Esophagus muscularis mucosa (tissue), 4 donors: ENCODE measurements around the gene DES. TPM values are rescaled to one million over a fixed set of nuclear protein-coding genes. Genes with fewer than 3 reads are reported as not detected.

ENCODE experiments used
- DNase-seq: peaks from one replicate; pipeline ENCODE4 v3.0.0-alpha.2; 2017; ENCODE audit errors: extremely low spot score
- H3K27ac ChIP-seq, 4 donors: fragments of 200-600 bp; sonication (generic); replicated peaks in 1 of 4; 1 replicate in 3 of 4; 2 replicates in 1 of 4; pipeline ENCODE4 v1.5.1; 2016 to 2019; ENCODE audit warnings: mild to moderate bottlenecking in 1 of 4
- H3K27me3 ChIP-seq, 4 donors: fragments of 200-600 bp; sonication (generic); one replicate each; pipeline versions ENCODE4 v1.5.1 to v1.6.0; 2016 to 2019
- H3K36me3 ChIP-seq, 4 donors: fragments of 200-600 bp; sonication (generic); one replicate each; pipeline ENCODE4 v1.5.1; 2016 to 2019
- H3K4me1 ChIP-seq, 4 donors: fragments of 200-600 bp; sonication (generic); one replicate each; pipeline ENCODE4 v1.5.1; 2016 to 2019
- H3K4me3 ChIP-seq, 4 donors: fragments of 200-600 bp; sonication (generic); 1 replicate in 2 of 4; 2 replicates in 2 of 4; pipeline ENCODE4 v1.5.1; 2016 to 2019; ENCODE audit warnings: mild to moderate bottlenecking in 4 of 4, moderate library complexity in 1 of 4
- H3K9me3 ChIP-seq, 4 donors: fragments of 200-600 bp; sonication (generic); 1 replicate in 3 of 4; 2 replicates in 1 of 4; pipeline ENCODE4 v1.5.1; 2016 to 2019
- EP300 ChIP-seq: sonication (generic); formaldehyde crosslinking; IDR thresholded peaks from one replicate; pipeline ENCODE4 v1.6.1; 2017; ENCODE audit warnings: antibody characterized with exemption
- POLR2A ChIP-seq: fragments of 450-650 bp; IDR thresholded peaks from one replicate; pipeline ENCODE4 v1.6.1; 2017; ENCODE audit warnings: antibody characterized with exemption, moderate library complexity, mild to moderate bottlenecking, low read depth
- POLR2AphosphoS5 ChIP-seq, 2 donors: sonication (generic); formaldehyde crosslinking; IDR thresholded peaks; one replicate each; pipeline ENCODE4 v1.6.1; 2017; ENCODE audit warnings: antibody characterized with exemption in 2 of 2
- WGBS: methylation state at CpG from one replicate; pipeline ENCODE4 v1.1.5; 2018; 5-methylcytosine and 5-hydroxymethylcytosine counted together
- intact Hi-C: fragments of 100-400 bp; cut with DNase I; formaldehyde crosslinking; loops from one replicate; pipeline ENCODE4 v1.15.1; 2023
- total RNA-seq, 4 donors: library from RNA; depleted of rRNA; stranded (reverse); fragments of >200 nt; gene quantifications; one replicate each; pipeline versions ENCODE4 v1.1.0 to v1.2.1, GENCODE V29; 2016
- TF ChIP-seq, protein P1 (sequence below), 3 experiments: fragments of 200-600 bp in 2 of 3; fragments of 450-650 bp in 1 of 3; sonication (generic) in 2 of 3; IDR thresholded peaks; one replicate each; pipeline ENCODE4 v1.5.1; 2017 to 2019; ENCODE audit warnings: antibody characterized with exemption in 3 of 3, mild to moderate bottlenecking in 2 of 3, moderate library complexity in 1 of 3

Gene DES
- total RNA-seq, 4 donors from 2014 or later = 19,781 to 23,770 (median 22,752) TPM

DNA sequence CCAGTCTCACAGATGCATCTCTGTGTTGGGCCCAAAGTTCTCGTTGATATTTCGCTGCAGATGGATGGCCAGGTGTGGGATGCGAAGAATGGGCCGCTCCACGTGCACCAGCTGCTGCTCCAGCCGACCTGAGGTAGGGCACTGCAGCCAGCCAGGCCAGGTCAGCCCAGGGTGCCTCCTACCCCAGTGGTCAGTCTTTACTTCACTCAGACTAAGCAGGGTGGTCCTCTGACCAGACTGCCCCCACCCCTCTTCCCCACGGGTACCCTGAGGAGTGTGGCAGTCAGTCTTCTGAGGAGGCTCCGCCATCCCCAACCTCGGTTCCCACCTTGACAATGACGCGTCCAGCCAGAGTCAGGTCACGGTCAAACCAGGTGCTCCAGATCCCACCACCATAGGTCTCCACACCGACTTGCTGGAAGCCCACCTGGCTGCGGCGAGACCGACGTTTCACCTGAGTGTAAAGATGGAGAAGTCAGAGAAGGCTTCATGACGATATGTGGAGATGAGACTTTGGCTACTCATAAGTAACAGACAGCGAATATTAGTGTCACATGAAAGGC is 32.1 kb upstream of the DES start:
- H3K27ac ChIP-seq = peak overlapping the region in 2 of 4 donors; percentile 31 to 93
- intact Hi-C loops = loop anchor here (10.0 kb wide), 1 partner anchor 211 kb away; the partner anchor contains the start of genes CNPPD1, RETREG2 and SLC23A3
- no peaks in the 10 kb centered on the region for H3K9me3 ChIP-seq
- no peak for TF ChIP-seq POLR2A
- TF ChIP-seq POLR2AphosphoS5 (IDR thresholded peaks at IDR 0.05) = no peak
- no peak for TF ChIP-seq EP300
- TF ChIP-seq, protein P1, sequence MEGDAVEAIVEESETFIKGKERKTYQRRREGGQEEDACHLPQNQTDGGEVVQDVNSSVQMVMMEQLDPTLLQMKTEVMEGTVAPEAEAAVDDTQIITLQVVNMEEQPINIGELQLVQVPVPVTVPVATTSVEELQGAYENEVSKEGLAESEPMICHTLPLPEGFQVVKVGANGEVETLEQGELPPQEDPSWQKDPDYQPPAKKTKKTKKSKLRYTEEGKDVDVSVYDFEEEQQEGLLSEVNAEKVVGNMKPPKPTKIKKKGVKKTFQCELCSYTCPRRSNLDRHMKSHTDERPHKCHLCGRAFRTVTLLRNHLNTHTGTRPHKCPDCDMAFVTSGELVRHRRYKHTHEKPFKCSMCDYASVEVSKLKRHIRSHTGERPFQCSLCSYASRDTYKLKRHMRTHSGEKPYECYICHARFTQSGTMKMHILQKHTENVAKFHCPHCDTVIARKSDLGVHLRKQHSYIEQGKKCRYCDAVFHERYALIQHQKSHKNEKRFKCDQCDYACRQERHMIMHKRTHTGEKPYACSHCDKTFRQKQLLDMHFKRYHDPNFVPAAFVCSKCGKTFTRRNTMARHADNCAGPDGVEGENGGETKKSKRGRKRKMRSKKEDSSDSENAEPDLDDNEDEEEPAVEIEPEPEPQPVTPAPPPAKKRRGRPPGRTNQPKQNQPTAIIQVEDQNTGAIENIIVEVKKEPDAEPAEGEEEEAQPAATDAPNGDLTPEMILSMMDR (IDR thresholded peaks at IDR 0.05) = no peak
- peak overlapping the region in 2 of 4 donors; percentile 80 to 96 for H3K4me3 ChIP-seq
- H3K4me1 ChIP-seq = peaks cover 26 to 38% (median 30%) of the 10 kb centered on the region in 4 donors
- WGBS = 94% methylated on average over 19 of the region's 19 CpGs
- no peak for DNase-seq
- H3K36me3 ChIP-seq = peaks cover 38 to 56% (median 53%) of the 10 kb centered on the region in 4 donors
- no peaks in the 10 kb centered on the region for H3K27me3 ChIP-seq

DNA sequence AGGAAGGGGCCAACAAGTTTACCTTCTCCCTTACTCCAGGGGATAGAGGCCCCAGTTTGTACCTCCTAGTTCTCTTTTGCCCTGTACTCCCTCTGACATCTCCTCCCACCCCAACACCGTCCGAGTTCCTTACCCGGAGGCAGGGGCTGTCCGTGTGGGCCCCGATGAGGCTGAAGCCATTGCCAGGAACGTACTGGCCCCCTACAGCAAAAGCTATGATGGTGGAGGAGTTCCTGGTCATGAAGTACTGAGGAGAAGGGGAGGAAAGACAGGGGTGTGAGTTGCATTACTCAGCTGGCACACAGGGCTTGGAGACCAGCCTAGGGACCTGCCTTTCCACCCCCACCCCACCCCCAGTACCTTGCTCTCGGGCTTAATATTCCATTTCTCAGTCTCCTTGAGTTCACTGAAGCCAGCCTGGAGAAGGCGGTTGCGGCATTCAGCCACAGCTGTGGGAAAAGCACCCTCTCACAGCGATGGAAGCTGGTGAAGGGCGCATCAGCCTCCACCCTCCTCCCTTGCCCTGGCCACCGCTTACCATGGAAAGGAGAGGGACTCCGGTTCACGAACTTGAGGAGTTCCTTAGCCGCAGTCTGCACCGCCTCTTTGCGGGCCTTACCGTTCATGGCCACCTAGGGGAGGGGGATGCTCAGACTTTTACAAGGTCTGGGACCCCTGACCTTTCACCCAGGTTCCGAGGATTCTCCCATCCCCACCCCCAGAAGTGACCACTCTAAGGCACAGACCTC is 31.5 kb upstream of the DES start:
- Histone ChIP-seq H3K4me1 (peaks cover 26 to 38% (median 30%) of the 10 kb centered on the region in 4 donors), H3K36me3 (peaks cover 31 to 49% (median 46%) of the 10 kb centered on the region in 4 donors), H3K4me3 (peak overlapping the region; percentile 67 to 96 (median 82)), H3K9me3 (no peaks in the 10 kb centered on the region), H3K27me3 (no peaks in the 10 kb centered on the region), H3K27ac (peak overlapping the region; percentile 85 to 96 (median 93))
- TF ChIP-seq, protein P1 (IDR thresholded peaks at IDR 0.05) = no peak
- TF ChIP-seq POLR2A = no peak
- no peak for TF ChIP-seq POLR2AphosphoS5 (IDR thresholded peaks at IDR 0.05)
- TF ChIP-seq EP300 = no peak
- WGBS = 40% methylated on average over 19 of the region's 19 CpGs
- intact Hi-C loops = loop anchor here (10.0 kb wide), 1 partner anchor 212 kb away; the partner anchor contains the start of genes CNPPD1, RETREG2 and SLC23A3
- DNase-seq = no peak

DNA sequence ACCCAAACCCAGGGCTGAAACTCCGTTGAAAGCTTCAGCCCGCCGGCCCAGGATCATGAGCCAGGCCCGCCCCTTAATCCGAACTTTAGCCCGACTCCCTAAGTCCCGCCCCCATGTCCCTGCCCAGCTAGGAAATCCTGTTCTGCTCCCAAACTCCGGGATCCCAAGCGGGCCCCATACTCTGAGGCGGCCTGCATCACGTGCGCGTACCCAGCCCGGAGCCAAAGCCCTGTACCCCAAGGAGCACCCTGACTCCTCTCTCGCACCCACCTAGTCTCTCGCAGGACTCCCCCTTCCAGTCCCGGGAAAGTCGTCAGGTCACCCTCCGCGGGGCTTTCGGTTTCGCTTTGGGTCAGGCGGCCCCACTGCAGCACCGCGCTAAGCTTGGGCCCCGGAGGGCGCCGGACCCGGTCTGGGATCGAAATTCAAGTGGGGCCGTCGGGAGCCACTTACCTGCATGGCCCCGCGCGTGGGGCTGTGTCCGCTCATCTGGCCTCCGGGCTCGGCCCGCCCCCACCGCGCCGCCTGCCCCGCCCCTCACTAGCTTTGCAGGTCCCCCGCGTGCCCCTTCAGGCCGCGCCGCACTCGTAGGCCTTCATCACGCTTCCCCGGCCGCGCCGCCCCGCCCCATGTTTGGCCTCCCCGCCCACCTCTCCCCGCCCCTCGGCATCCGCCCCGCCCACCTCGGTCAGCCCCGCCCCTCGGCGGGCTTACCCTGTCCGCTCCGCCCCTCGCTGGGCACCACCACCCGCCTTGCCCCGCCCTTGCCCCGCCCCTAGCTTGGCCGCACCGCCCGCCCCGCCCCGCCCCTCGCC is 30.7 kb upstream of the DES start, which contains the start of gene DNPEP:
TSS of gene DNPEP (minus strand) at position 607 of the 815 bp plus-strand sequence. CDS start at position 489, 118 bp downstream.
- no peaks in the 10 kb centered on the region for H3K27me3 ChIP-seq
- DNase-seq = peak; percentile 97
- intact Hi-C loops = loop anchor here (10.0 kb wide), 1 partner anchor 213 kb away; the partner anchor contains the start of genes CNPPD1, RETREG2 and SLC23A3
- peaks cover 29 to 41% (median 38%) of the 10 kb centered on the region in 4 donors for H3K36me3 ChIP-seq
- TF ChIP-seq POLR2AphosphoS5 (IDR thresholded peaks at IDR 0.05) (peak; percentile 24 to 71), EP300 (no peak), POLR2A (peak; percentile 28)
- TF ChIP-seq, protein P1 (IDR thresholded peaks at IDR 0.05) = peak in 1 of 3 experiments; percentile 1
- peak within 1 kb of the TSS; percentile 67 to 96 (median 82) for H3K4me3 ChIP-seq
- 0% methylated on average over 11 of the region's 76 CpGs for WGBS
- peak within 1 kb of the TSS; percentile 85 to 96 (median 93) for H3K27ac ChIP-seq
- peaks cover 26 to 38% (median 30%) of the 10 kb centered on the region in 4 donors for H3K4me1 ChIP-seq
- H3K9me3 ChIP-seq = no peaks in the 10 kb centered on the region

DNA sequence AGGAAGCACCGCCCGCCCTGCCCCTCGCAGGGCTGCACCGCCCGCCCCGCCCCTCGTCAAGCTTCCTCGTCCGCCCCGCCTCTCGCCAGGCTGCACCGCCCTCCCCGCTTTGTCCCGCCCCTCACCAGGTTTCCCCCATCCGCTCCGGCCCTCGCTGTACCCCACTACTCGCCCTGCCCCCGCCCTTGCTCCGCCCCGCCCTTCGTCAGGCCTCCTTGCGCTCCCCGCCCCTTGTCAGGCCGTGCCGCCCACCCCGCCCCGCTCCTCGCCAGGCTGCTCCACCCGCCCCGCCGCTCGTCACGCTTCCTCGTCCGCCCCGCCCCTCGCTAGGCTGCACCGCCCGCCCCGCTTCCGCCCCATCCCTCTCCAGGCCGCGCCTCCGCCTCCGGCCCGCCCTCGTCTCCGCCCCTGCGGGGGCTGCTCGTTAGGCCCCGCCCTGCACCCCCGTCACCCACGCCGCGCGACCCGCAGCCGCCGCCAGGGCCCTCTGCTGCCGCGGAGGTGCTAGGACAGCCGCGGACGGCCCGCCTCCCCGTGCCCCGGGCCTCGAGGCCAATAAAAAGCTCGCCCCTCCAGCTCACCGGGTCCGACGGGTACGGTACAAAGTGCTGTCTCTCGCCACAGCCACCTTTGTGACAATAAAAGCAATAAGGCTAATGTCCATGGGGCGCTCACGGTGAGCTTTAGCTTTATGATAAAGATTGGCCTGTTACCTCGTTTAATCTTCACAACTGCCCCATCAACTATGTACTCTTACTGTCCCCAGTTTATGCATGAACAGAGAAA is 29.9 kb upstream of the DES start:
- 3% methylated on average over 9 of the region's 78 CpGs for WGBS
- Histone ChIP-seq H3K9me3 (no peaks in the 10 kb centered on the region), H3K4me1 (peaks cover 26 to 38% (median 30%) of the 10 kb centered on the region in 4 donors), H3K4me3 (peak overlapping the region; percentile 67 to 96 (median 82)), H3K27me3 (no peaks in the 10 kb centered on the region), H3K36me3 (peaks cover 22 to 33% (median 31%) of the 10 kb centered on the region in 4 donors), H3K27ac (peak overlapping the region; percentile 82 to 93 (median 89))
- peak; percentile 99 for DNase-seq
- intact Hi-C loops = loop anchor here (10.0 kb wide), 1 partner anchor 214 kb away; the partner anchor contains the start of genes CNPPD1, RETREG2 and SLC23A3
- TF ChIP-seq POLR2A (no peak), EP300 (no peak), POLR2AphosphoS5 (IDR thresholded peaks at IDR 0.05) (peak; percentile 18 to 66)
- TF ChIP-seq, protein P1 (IDR thresholded peaks at IDR 0.05) = peak; percentile 59 to 92 (median 87)
